Measurements from ENCODE around the gene C20orf204.

C20orf204 gene

DNA sequence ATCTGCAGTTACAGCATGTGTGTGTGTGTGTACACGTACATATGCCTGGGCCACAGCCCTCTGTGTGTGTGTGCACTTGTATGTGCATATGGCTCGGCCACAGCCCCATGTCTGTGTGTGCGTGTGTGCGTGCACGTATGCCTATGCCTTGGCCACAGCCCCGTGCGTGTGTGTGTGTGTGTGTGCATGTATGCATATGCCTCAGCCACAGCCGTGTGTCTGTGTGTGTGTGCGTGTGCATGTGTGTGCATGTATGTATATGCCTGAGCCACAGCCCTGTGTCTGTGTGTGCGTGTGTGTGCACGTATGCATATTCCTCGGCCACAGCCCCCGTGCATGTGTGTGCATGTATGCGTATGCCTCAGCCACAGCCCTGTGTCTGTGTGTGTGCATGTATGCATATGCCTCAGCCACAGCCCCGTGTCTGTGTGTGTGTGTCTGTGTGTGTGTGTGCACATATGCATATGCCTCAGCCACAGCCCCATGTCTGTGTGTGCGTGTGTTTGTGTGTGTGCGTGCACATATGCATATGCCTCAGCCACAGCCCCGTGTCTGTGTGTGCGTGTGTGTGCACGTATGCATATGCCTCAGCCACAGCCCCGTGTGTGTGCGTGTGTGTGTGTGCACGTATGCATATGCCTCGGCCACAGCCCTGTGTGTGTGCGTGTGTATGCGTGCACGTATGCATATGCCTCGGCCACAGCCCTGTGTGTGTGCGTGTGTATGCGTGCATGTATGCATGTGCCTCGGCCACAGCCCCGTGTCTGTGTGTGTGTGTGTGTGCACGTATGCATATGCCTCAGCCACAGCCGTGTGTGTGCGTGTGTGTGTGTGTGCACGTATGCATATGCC lies 14.6 kb upstream of the C20orf204 start:
- Histone ChIP-seq H3K9ac (no peak overlapping the region), H3K27ac (no peak overlapping the region), H3K79me2 (ENCODE audit: insufficient read depth, low read depth) (no peaks in the 10 kb centered on the region), H2AFZ (ENCODE audit: low read depth) (no peak overlapping the region), H3K4me3 (IDR thresholded peaks at IDR 0.05; ENCODE audit: insufficient read depth, low read depth, low read length) (no peak overlapping the region), H3K4me1 (ENCODE audit: low read depth, poor library complexity, severe bottlenecking) (no peaks in the 10 kb centered on the region), H3K4me2 (no peak overlapping the region), H4K20me1 (ENCODE audit: insufficient read depth) (no peaks in the 10 kb centered on the region), H3K36me3 (ENCODE audit: insufficient read depth) (no peaks in the 10 kb centered on the region), H3K27me3 (ENCODE audit: insufficient read depth, low read depth) (no peaks in the 10 kb centered on the region)
- TF ChIP-seq, protein P1, sequence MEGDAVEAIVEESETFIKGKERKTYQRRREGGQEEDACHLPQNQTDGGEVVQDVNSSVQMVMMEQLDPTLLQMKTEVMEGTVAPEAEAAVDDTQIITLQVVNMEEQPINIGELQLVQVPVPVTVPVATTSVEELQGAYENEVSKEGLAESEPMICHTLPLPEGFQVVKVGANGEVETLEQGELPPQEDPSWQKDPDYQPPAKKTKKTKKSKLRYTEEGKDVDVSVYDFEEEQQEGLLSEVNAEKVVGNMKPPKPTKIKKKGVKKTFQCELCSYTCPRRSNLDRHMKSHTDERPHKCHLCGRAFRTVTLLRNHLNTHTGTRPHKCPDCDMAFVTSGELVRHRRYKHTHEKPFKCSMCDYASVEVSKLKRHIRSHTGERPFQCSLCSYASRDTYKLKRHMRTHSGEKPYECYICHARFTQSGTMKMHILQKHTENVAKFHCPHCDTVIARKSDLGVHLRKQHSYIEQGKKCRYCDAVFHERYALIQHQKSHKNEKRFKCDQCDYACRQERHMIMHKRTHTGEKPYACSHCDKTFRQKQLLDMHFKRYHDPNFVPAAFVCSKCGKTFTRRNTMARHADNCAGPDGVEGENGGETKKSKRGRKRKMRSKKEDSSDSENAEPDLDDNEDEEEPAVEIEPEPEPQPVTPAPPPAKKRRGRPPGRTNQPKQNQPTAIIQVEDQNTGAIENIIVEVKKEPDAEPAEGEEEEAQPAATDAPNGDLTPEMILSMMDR (conservative IDR thresholded peaks at IDR 0.05; ENCODE audit: low read depth, low read length) = no peak

DNA sequence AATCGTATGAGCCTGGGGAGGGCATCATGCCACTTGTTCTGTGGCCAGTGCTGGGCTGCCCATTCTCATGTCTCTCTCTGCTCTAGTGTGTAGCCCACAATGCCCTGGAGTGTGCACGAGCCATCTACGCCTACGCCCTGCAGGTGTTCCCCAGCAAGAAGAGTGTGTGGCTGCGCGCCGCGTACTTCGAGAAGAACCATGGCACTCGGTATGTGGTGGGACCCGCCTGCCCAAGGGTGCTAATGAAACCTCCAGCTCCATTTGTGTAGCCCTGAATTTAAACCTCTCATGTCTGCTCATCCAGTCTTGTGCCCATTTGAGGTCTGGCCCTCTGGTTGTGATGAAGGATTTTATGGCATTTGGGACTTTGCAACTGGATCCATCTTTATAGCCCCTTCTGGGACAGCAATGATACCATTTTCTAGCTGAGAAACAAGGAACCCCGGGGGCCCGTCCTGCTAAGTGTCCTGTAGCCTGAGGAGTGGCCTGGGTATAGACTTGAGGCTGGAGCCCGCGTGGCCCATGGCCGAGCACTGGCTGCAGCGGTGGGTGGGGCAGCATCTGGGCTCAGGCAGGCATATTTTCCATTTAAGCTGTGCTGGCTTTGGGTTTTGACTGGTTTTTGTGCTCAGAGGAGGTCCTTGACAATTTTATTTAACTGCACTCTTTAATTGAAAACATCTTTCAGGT lies 13.2 kb upstream of the C20orf204 start:
- Histone ChIP-seq H3K36me3 (ENCODE audit: insufficient read depth) (no peaks in the 10 kb centered on the region), H2AFZ (ENCODE audit: low read depth) (no peak overlapping the region)

DNA sequence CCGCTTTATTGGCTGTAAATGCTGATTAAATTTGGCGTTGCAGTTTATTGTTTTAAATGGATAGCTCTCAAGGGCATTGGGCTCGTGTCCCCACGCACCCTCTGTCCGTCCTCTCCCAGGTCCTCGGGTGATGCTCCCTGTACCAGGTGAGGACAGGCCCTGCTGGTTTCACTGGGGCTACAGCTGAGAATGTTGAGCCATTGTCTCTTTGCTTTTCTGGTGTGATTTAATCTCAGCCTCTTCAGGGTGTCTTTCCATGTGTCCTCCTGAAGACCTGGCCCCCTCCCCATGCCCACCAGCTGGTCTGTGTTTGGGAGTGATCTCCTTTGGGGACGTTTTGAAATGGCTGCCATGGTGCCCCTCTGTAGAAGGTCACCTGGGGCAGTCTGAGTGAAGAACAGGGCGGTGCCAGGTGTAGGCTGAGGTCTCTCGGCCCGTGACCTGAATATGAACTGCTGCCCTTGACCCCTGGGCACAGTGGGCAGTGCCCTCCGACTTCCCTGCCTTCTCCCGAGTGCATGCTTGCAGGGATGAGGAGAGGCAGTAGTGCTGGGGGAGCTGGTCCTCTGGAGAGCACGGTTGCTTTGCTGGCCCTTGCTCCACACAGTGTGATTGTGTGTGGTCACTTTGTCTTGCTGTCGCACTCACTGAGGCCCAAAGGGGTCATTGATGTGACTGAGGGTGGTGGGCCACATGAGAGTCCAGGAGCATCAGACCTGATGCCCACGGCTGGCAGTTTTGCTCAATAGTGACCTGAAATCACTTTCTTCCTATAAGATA lies 12.4 kb upstream of the C20orf204 start:
- Histone ChIP-seq H3K9ac (no peak overlapping the region), H3K4me1 (ENCODE audit: low read depth, poor library complexity, severe bottlenecking) (no peaks in the 10 kb centered on the region), H3K4me2 (no peak overlapping the region), H2AFZ (ENCODE audit: low read depth) (no peak overlapping the region), H3K36me3 (ENCODE audit: insufficient read depth) (no peaks in the 10 kb centered on the region), H4K20me1 (ENCODE audit: insufficient read depth) (no peaks in the 10 kb centered on the region), H3K79me2 (ENCODE audit: insufficient read depth, low read depth) (no peaks in the 10 kb centered on the region), H3K27me3 (ENCODE audit: insufficient read depth, low read depth) (no peaks in the 10 kb centered on the region), H3K4me3 (IDR thresholded peaks at IDR 0.05; ENCODE audit: insufficient read depth, low read depth, low read length) (no peak overlapping the region), H3K27ac (no peak overlapping the region)
- TF ChIP-seq, protein P1 (conservative IDR thresholded peaks at IDR 0.05; ENCODE audit: low read depth, low read length) = no peak

More for the DNA sequence above, 13.2 kb upstream of the C20orf204 start:
- TF ChIP-seq, protein P1 (conservative IDR thresholded peaks at IDR 0.05; ENCODE audit: low read depth, low read length) = no peak
- H3K9ac ChIP-seq = no peak overlapping the region
- H3K4me2 ChIP-seq = no peak overlapping the region
- H3K27ac ChIP-seq = no peak overlapping the region
- no peaks in the 10 kb centered on the region for H3K79me2 ChIP-seq (ENCODE audit: insufficient read depth, low read depth)
- H3K27me3 ChIP-seq (ENCODE audit: insufficient read depth, low read depth) = no peaks in the 10 kb centered on the region
- H3K4me1 ChIP-seq (ENCODE audit: low read depth, poor library complexity, severe bottlenecking) = no peaks in the 10 kb centered on the region
- H4K20me1 ChIP-seq (ENCODE audit: insufficient read depth) = no peaks in the 10 kb centered on the region
- H3K4me3 ChIP-seq (IDR thresholded peaks at IDR 0.05; ENCODE audit: insufficient read depth, low read depth, low read length) = no peak overlapping the region

DNA sequence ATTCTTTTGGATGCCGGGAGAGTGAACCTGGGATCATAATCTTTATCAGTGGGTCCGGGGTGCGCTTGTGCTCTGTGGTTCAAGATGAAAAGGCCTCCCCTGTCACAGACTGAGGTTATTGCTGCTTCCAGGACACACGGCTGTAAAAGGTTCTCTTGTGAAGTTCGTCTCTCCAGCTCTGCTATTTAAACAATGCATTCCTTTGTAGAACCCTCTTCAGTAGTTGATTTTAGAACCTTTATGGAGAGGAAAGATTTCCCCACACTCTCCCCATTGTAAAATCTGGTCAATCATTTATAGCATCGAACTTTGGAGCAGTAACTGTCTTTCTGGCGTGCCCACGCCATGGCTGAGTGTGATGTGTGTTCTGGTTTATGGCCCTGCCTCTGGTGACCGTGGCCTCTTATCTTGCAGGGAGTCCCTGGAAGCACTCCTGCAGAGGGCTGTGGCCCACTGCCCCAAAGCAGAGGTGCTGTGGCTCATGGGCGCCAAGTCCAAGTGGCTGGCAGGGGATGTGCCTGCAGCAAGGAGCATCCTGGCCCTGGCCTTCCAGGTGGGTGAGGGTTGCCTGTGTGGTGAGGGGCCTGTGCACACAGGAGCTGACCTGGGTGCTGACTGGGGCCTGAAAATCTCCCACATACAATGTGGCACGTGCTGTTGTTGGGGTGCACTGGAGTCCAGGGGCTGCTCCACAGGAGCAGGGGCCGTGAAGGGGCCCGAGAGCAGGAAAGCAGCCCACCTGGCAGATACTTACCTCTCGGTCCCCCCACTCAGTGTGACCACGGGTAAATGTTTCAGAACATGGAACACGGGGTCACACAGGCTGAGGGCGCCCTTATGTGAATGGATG lies 11.6 kb upstream of the C20orf204 start:
- no peaks in the 10 kb centered on the region for H4K20me1 ChIP-seq (ENCODE audit: insufficient read depth)
- no peak overlapping the region for H3K9ac ChIP-seq
- no peaks in the 10 kb centered on the region for H3K27me3 ChIP-seq (ENCODE audit: insufficient read depth, low read depth)
- no peaks in the 10 kb centered on the region for H3K79me2 ChIP-seq (ENCODE audit: insufficient read depth, low read depth)
- TF ChIP-seq, protein P1 (conservative IDR thresholded peaks at IDR 0.05; ENCODE audit: low read depth, low read length) = no peak
- H2AFZ ChIP-seq (ENCODE audit: low read depth) = no peak overlapping the region
- no peaks in the 10 kb centered on the region; the same call in 1 of the 2 replicates for H3K36me3 ChIP-seq (ENCODE audit: insufficient read depth)
- no peak overlapping the region for H3K4me2 ChIP-seq
- H3K4me3 ChIP-seq (IDR thresholded peaks at IDR 0.05; ENCODE audit: insufficient read depth, low read depth, low read length) = no peak overlapping the region
- no peaks in the 10 kb centered on the region for H3K4me1 ChIP-seq (ENCODE audit: low read depth, poor library complexity, severe bottlenecking)
- H3K27ac ChIP-seq = no peak overlapping the region
